H1 (cell line): Measurements from ENCODE around the gene PRSS12. TPM values are rescaled to one million over a fixed set of nuclear protein-coding genes. Genes with fewer than 3 reads are reported as not detected.

Experiments used
- CTCF ChIA-PET: fragments of 300-600 bp; sonication (Branson Sonifier 250); formaldehyde crosslinking; loops from one replicate; lab custom pipeline; 2021; ENCODE audit not compliant: partially characterized antibody; lab: Charles Lee
- POLR2A ChIA-PET: fragments of 300-600 bp; sonication (Branson Sonifier 250); formaldehyde crosslinking; loops from one replicate; lab custom pipeline; 2021; ENCODE audit warnings: inconsistent platforms; ENCODE audit not compliant: partially characterized antibody; lab: Charles Lee
- DNase-seq, 2 experiments: peaks; one replicate each; pipeline versions ENCODE4 v3.0.0 to v3.0.0-alpha.2; 2010 to 2022; ENCODE audit warnings: low spot score in 2 of 2, low read depth in 1 of 2, mixed read lengths in 1 of 2
- FAIRE-seq: peaks from 2 replicates; lab custom pipeline; 2011; peaks lifted over from hg19 to GRCh38; lab: Jason Lieb, UNC
- H2AFZ ChIP-seq: 2 replicates; pipeline ENCODE4 v1.8.1; 2012; ENCODE audit warnings: low read length, inconsistent platforms
- H2AK5ac ChIP-seq: 2 replicates; pipeline ENCODE4 v1.6.1; 2013; ENCODE audit warnings: low read depth, low read length
- H2BK120ac ChIP-seq: replicated peaks from 2 replicates; pipeline ENCODE3; 2013; ENCODE audit warnings: low read depth, low read length, inconsistent platforms
- H2BK12ac ChIP-seq: 2 replicates; pipeline ENCODE4 v1.6.1; 2013; ENCODE audit warnings: low read depth, low read length
- H2BK15ac ChIP-seq: 2 replicates; pipeline ENCODE4 v1.6.1; 2013; ENCODE audit warnings: low read length
- H2BK20ac ChIP-seq: 2 replicates; pipeline ENCODE4 v1.6.1; 2013; ENCODE audit warnings: low read length
- H2BK5ac ChIP-seq: 2 replicates; pipeline ENCODE4 v1.6.1; 2013; ENCODE audit warnings: low read depth, low read length
- H3K14ac ChIP-seq: 2 replicates; pipeline ENCODE4 v1.6.1; 2013; ENCODE audit warnings: inconsistent platforms; ENCODE audit not compliant: insufficient read length
- H3K18ac ChIP-seq: 2 replicates; pipeline ENCODE4 v1.6.1; 2013; ENCODE audit warnings: low read length; ENCODE audit errors: extremely low read depth
- H3K23ac ChIP-seq: 2 replicates; pipeline ENCODE4 v1.6.1; 2013; ENCODE audit warnings: inconsistent platforms; ENCODE audit not compliant: insufficient read length
- H3K23me2 ChIP-seq: 2 replicates; pipeline ENCODE4 v1.6.1; 2013; ENCODE audit warnings: low read depth, low read length
- H3K27ac ChIP-seq: 2 replicates; pipeline ENCODE4 v1.6.1; 2011; ENCODE audit warnings: low read depth, low read length, inconsistent platforms
- H3K27me3 ChIP-seq, 4 experiments: replicated peaks in 1 of 4; 1 replicate in 1 of 4; 2 replicates in 3 of 4; pipeline versions ENCODE4 v1.6.1 to v1.8.1; 2011 to 2013; ENCODE audit warnings: low read length in 3 of 4, mild to moderate bottlenecking in 3 of 4, inconsistent platforms in 2 of 4, mixed read lengths in 2 of 4, moderate library complexity in 1 of 4; ENCODE audit not compliant: control insufficient read depth in 3 of 4, insufficient read depth in 3 of 4; ENCODE audit errors: extremely low read depth in 1 of 4
- H3K36me3 ChIP-seq, 4 experiments: 2 replicates each; pipeline versions ENCODE4 v1.6.1 to v1.8.1; 2011 to 2013; ENCODE audit warnings: mild to moderate bottlenecking in 4 of 4, low read length in 3 of 4, moderate library complexity in 2 of 4, control low read depth in 1 of 4, inconsistent platforms in 1 of 4; ENCODE audit not compliant: insufficient read depth in 4 of 4, control insufficient read depth in 2 of 4
- H3K4ac ChIP-seq: replicated peaks from 2 replicates; pipeline ENCODE3; 2013; ENCODE audit warnings: low read length, low read depth, mixed read lengths, inconsistent platforms; ENCODE audit not compliant: insufficient read length
- H3K4me1 ChIP-seq, 4 experiments: replicated peaks in 1 of 4; 1 replicate in 1 of 4; 2 replicates in 3 of 4; pipeline versions ENCODE4 v1.6.1 to v1.8.1; 2011 to 2013; ENCODE audit warnings: low read length in 3 of 4, inconsistent platforms in 2 of 4, mixed read lengths in 1 of 4; ENCODE audit not compliant: insufficient read depth in 4 of 4, control insufficient read depth in 3 of 4
- H3K4me2 ChIP-seq, 2 experiments: 2 replicates each; pipeline versions ENCODE4 v1.6.1 to v1.8.1; 2011 to 2013; ENCODE audit warnings: low read depth in 2 of 2, low read length in 2 of 2, control low read depth in 1 of 2, inconsistent platforms in 1 of 2, mild to moderate bottlenecking in 1 of 2; ENCODE audit not compliant: insufficient read depth in 1 of 2
- H3K4me3 ChIP-seq, 4 experiments: fragments of 200-600, 300-600 bp in 1 of 4; sonication (generic), shearing (Covaris generic), sonication (Bioruptor Twin) in 1 of 4; 2 replicates each; pipeline versions ENCODE4 v1.5.1 to v1.8.1; 2011 to 2016; ENCODE audit warnings: low read length in 4 of 4, low read depth in 3 of 4, control low read depth in 2 of 4, inconsistent platforms in 2 of 4, mild to moderate bottlenecking in 2 of 4, mixed read lengths in 1 of 4, moderate library complexity in 1 of 4; ENCODE audit not compliant: insufficient read depth in 2 of 4; ENCODE audit errors: extremely low read depth in 1 of 4
- H3K56ac ChIP-seq: replicated peaks from 2 replicates; pipeline ENCODE3; 2013; ENCODE audit warnings: low read depth, mild to moderate bottlenecking, mixed read lengths, low read length, inconsistent platforms; ENCODE audit not compliant: insufficient read length
- H3K79me1 ChIP-seq: 2 replicates; pipeline ENCODE4 v1.6.1; 2013; ENCODE audit warnings: low read depth, low read length, control low read depth
- H3K79me2 ChIP-seq, 2 experiments: 2 replicates each; pipeline versions ENCODE4 v1.6.1 to v1.8.1; 2012 to 2013; ENCODE audit warnings: low read length in 2 of 2, mild to moderate bottlenecking in 2 of 2, inconsistent platforms in 1 of 2; ENCODE audit not compliant: insufficient read depth in 2 of 2, control insufficient read depth in 1 of 2
- H3K9ac ChIP-seq, 4 experiments: replicated peaks in 1 of 4; 1 replicate in 1 of 4; 2 replicates in 3 of 4; pipeline versions ENCODE4 v1.6.1 to v1.8.1; 2011 to 2013; ENCODE audit warnings: low read depth in 3 of 4, low read length in 3 of 4, control low read depth in 2 of 4, mild to moderate bottlenecking in 2 of 4, moderate library complexity in 2 of 4, inconsistent platforms in 1 of 4; ENCODE audit errors: extremely low read depth in 1 of 4
- H3K9me3 ChIP-seq, 2 experiments: 2 replicates each; pipeline versions ENCODE4 v1.6.1 to v1.8.1; 2012 to 2013; ENCODE audit warnings: mild to moderate bottlenecking in 2 of 2, moderate library complexity in 2 of 2, control low read depth in 1 of 2, inconsistent platforms in 1 of 2, low read depth in 1 of 2, low read length in 1 of 2, mixed read lengths in 1 of 2; ENCODE audit not compliant: insufficient read depth in 2 of 2
- H4K20me1 ChIP-seq, 2 experiments: replicated peaks in 1 of 2; 2 replicates each; pipeline versions ENCODE3 to v1.8.1; 2011 to 2013; ENCODE audit warnings: inconsistent platforms in 2 of 2, low read length in 2 of 2, mild to moderate bottlenecking in 1 of 2; ENCODE audit not compliant: insufficient read depth in 2 of 2, control insufficient read depth in 1 of 2
- H4K5ac ChIP-seq: 2 replicates; pipeline ENCODE4 v1.6.1; 2013; ENCODE audit warnings: low read length, low read depth, mixed read lengths, inconsistent platforms; ENCODE audit not compliant: insufficient read length
- H4K8ac ChIP-seq: 2 replicates; pipeline ENCODE4 v1.8.0; 2013; ENCODE audit warnings: mild to moderate bottlenecking, moderate library complexity, low read length, inconsistent platforms; ENCODE audit not compliant: insufficient read depth; ENCODE audit errors: extremely low read depth
- H4K91ac ChIP-seq: replicated peaks from 2 replicates; pipeline ENCODE3; 2013; ENCODE audit warnings: low read length, mixed read lengths, inconsistent platforms; ENCODE audit not compliant: insufficient read length
- CREB1 ChIP-seq: IDR thresholded peaks from 2 replicates; pipeline ENCODE4 v1.6.1; 2012; ENCODE audit warnings: inconsistent platforms
- EP300 ChIP-seq, 2 experiments: IDR thresholded peaks; 1 replicate in 1 of 2; 2 replicates in 1 of 2; pipeline ENCODE4 v1.6.1; 2011 to 2012; ENCODE audit warnings: low read depth in 2 of 2, low read length in 2 of 2, mild to moderate bottlenecking in 2 of 2, borderline replicate concordance in 1 of 2, inconsistent platforms in 1 of 2, moderate library complexity in 1 of 2
- EZH2 ChIP-seq: fragments of 200-600 bp; sonication (generic); IDR thresholded peaks from 2 replicates; pipeline ENCODE4 v1.7.1; 2012; ENCODE audit warnings: low read depth, mild to moderate bottlenecking, moderate library complexity, low read length, inconsistent platforms; ENCODE audit not compliant: severe bottlenecking
- GTF2F1 ChIP-seq: IDR thresholded peaks from 2 replicates; pipeline ENCODE4 v1.6.1; 2012; ENCODE audit warnings: low read depth, low read length, improper control_type of control experiment, borderline replicate concordance
- JUN ChIP-seq: IDR thresholded peaks from 2 replicates; pipeline ENCODE4 v1.6.1; 2011; ENCODE audit warnings: low read depth, mild to moderate bottlenecking, improper control_type of control experiment, low read length
- POLR2AphosphoS5 ChIP-seq: IDR thresholded peaks from 2 replicates; pipeline ENCODE4 v1.6.1; 2011; ENCODE audit warnings: low read depth, low read length
- SP1 ChIP-seq: IDR thresholded peaks from 2 replicates; pipeline ENCODE4 v1.6.1; 2011; ENCODE audit warnings: low read depth, low read length
- SP4 ChIP-seq: IDR thresholded peaks from 2 replicates; pipeline ENCODE4 v1.6.1; 2012; ENCODE audit warnings: low read length, inconsistent platforms
- ZNF274 ChIP-seq: IDR thresholded peaks from 2 replicates; pipeline ENCODE4 v1.7.0; 2012; ENCODE audit warnings: low read length, borderline replicate concordance; ENCODE audit errors: extremely low read depth
- WGBS, 2 experiments: shearing (Covaris generic) in 1 of 2; methylation state at CpG; one replicate each; pipeline versions ENCODE4 v1.1.6 to v1.1.7; 2013 to 2015; ENCODE audit warnings: low lambda C conversion rate in 2 of 2, mixed read lengths in 2 of 2, inconsistent platforms in 1 of 2, low coverage in 1 of 2, missing lambda C conversion rate in 1 of 2; ENCODE audit not compliant: insufficient replicate concordance in 2 of 2, insufficient coverage in 1 of 2, insufficient read length in 1 of 2; ENCODE audit errors: extremely low coverage in 1 of 2, missing lambda C conversion rate in 1 of 2; 5-methylcytosine and 5-hydroxymethylcytosine counted together
- polyA plus RNA-seq, 7 experiments: library from polyadenylated mRNA; depleted of rRNA in 3 of 7; stranded (reverse) in 5 of 7; unstranded in 2 of 7; fragments of >200 nt in 5 of 7; fragments of 200-250 nt in 2 of 7; gene quantifications; 1 replicate in 5 of 7; 2 replicates in 1 of 7; 4 replicates in 1 of 7; pipeline versions ENCODE4 v1.2.1 to v1.2.3, GENCODE V29; 2011 to 2013; ENCODE audit warnings: missing spikeins in 2 of 7, mixed read lengths in 2 of 7
- total RNA-seq: library from RNA; stranded (reverse); fragmentation: NEBNext Ultra II Directional; extraction: Animal tissue kit (Norgen Biotek cat#: 25700); gene quantifications from 2 replicates; pipeline ENCODE4 v1.2.1, GENCODE V29; 2021
- TF ChIP-seq, protein P1 (sequence below), 3 experiments: IDR thresholded peaks; 1 replicate in 2 of 3; 2 replicates in 1 of 3; pipeline versions ENCODE4 v1.5.1 to v1.6.1; 2011; ENCODE audit warnings: low read length in 3 of 3, mild to moderate bottlenecking in 3 of 3, inconsistent platforms in 2 of 3, low read depth in 1 of 3, moderate library complexity in 1 of 3; ENCODE audit not compliant: insufficient read depth in 1 of 3; ENCODE audit errors: control extremely low read depth in 1 of 3

PRSS12 gene
- total and polyA plus RNA-seq, 2 of the 8 experiments (the other 6 are each of a cell fraction or from before 2014, with no cell fraction given): 2.6 to 9.3 TPM

DNA sequence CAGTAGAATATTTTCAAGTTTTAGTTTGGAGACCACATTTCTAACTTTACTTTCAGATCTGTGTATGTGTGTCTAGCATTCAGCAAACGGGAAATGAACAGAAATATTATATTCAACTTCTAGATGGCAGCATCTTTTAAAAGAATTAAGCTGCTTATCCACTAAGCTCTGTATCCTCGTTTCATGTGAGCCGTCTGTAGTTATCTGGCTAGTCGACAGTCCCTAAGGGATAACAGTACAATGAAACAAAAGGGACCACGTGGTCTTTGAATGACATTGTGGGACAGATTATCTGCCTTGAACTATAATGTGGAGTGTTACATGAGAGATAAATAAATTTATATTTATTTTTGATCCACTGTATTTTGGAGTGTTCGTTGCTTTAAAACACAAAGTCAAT, 35.8 kb upstream of the PRSS12 start:
- Histone ChIP-seq H3K23ac (no peak overlapping the region), H3K79me2 (no peaks in the 10 kb centered on the region), H2BK12ac (no peak overlapping the region), H3K9ac (no peak overlapping the region), H4K91ac (no peak overlapping the region), H2BK15ac (no peak overlapping the region), H3K4me2 (no peak overlapping the region), H2BK20ac (no peak overlapping the region), H3K14ac (no peak overlapping the region), H3K27ac (no peak overlapping the region), H4K8ac (no peak overlapping the region), H3K4ac (no peak overlapping the region), H4K20me1 (no peaks in the 10 kb centered on the region), H3K18ac (no peak overlapping the region), H3K4me1 (no peaks in the 10 kb centered on the region), H3K36me3 (no peaks in the 10 kb centered on the region), H2AFZ (no peak overlapping the region), H3K9me3 (no peaks in the 10 kb centered on the region), H3K56ac (no peak overlapping the region), H2AK5ac (no peak overlapping the region), H2BK5ac (no peak overlapping the region), H4K5ac (no peak overlapping the region), H3K27me3 (no peaks in the 10 kb centered on the region; a peak in 1 of 7 replicates), H3K79me1 (no peaks in the 10 kb centered on the region), H3K23me2 (no peaks in the 10 kb centered on the region), H3K4me3 (no peak overlapping the region), H2BK120ac (no peak overlapping the region)
- CTCF ChIA-PET: interaction anchor here (1.0 kb wide), 1 partner anchor 30 kb away, joined by 3 read pairs; no protein-coding TSS in a partner anchor
- TF ChIP-seq EP300 (IDR thresholded peaks at IDR 0.05; ENCODE audit: borderline replicate concordance in 1 of 2, low read depth in 2 of 2, low read length in 2 of 2): no peak
- TF ChIP-seq CREB1: no peak
- TF ChIP-seq, protein P1, sequence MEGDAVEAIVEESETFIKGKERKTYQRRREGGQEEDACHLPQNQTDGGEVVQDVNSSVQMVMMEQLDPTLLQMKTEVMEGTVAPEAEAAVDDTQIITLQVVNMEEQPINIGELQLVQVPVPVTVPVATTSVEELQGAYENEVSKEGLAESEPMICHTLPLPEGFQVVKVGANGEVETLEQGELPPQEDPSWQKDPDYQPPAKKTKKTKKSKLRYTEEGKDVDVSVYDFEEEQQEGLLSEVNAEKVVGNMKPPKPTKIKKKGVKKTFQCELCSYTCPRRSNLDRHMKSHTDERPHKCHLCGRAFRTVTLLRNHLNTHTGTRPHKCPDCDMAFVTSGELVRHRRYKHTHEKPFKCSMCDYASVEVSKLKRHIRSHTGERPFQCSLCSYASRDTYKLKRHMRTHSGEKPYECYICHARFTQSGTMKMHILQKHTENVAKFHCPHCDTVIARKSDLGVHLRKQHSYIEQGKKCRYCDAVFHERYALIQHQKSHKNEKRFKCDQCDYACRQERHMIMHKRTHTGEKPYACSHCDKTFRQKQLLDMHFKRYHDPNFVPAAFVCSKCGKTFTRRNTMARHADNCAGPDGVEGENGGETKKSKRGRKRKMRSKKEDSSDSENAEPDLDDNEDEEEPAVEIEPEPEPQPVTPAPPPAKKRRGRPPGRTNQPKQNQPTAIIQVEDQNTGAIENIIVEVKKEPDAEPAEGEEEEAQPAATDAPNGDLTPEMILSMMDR (IDR thresholded peaks at IDR 0.05; ENCODE audit: control extremely low read depth in 1 of 3, insufficient read depth in 1 of 3, low read depth in 1 of 3, low read length in 3 of 3): no peak
- TF ChIP-seq SP1: no peak
- TF ChIP-seq JUN: no peak
- no peak for TF ChIP-seq ZNF274
- no peak for TF ChIP-seq EZH2
- no peak for TF ChIP-seq GTF2F1
- no peak for TF ChIP-seq SP4
- TF ChIP-seq POLR2AphosphoS5: no peak
- POLR2A ChIA-PET: no interaction called here
- DNase-seq: no peak
- no peak for FAIRE-seq
- 80% methylated on average over 6 of the region's 6 CpGs; no CpG with 5 or more reads in 1 of the 2 experiments for WGBS, 2 experiments
